HEK293 (cell line): ENCODE results near the gene LRP8.

Source experiments
- CTCF ChIA-PET: fragments of 350-600 bp; formaldehyde crosslinking; extraction: SDS; loops from one replicate; lab custom pipeline; 2021; ENCODE audit warnings: antibody characterized with exemption; lab: Yijun Ruan, JAX
- POLR2A ChIA-PET: fragments of 300-600 bp; formaldehyde crosslinking; extraction: SDS; loops from one replicate; lab custom pipeline; 2020; ENCODE audit warnings: antibody characterized with exemption, inconsistent platforms; lab: Yijun Ruan, JAX
- H3K27ac ChIP-seq: fragments of 200-500 bp; sonication (Bioruptor generic); 2 replicates; pipeline ENCODE4 v1.5.1; 2014; ENCODE audit warnings: low read depth, low read length, control low read depth, inconsistent platforms; ENCODE audit errors: extremely low read depth
- H3K36me3 ChIP-seq, 2 experiments: fragments of 200-500 bp in 1 of 2; sonication (Bioruptor generic) in 1 of 2; 1 replicate in 1 of 2; 2 replicates in 1 of 2; pipeline ENCODE4 v1.5.1; 2014 to 2017; ENCODE audit warnings: inconsistent platforms in 2 of 2, low read length in 2 of 2; ENCODE audit not compliant: control insufficient read depth in 2 of 2, insufficient read depth in 1 of 2
- H3K4me1 ChIP-seq: fragments of 200-500 bp; sonication (Bioruptor generic); 2 replicates; pipeline ENCODE4 v1.5.1; 2014; ENCODE audit warnings: mild to moderate bottlenecking, low read length, inconsistent platforms; ENCODE audit not compliant: control insufficient read depth, insufficient read depth
- H3K4me3 ChIP-seq: 2 replicates; pipeline ENCODE4 v1.5.1; 2011; ENCODE audit warnings: low read depth, mild to moderate bottlenecking, control low read depth, low read length, moderate library complexity
- H3K9me3 ChIP-seq: fragments of 200-500 bp; sonication (Bioruptor generic); 2 replicates; pipeline ENCODE4 v1.5.1; 2014; ENCODE audit warnings: low read depth, low read length, inconsistent platforms; ENCODE audit not compliant: control insufficient read depth, insufficient read depth
- FEZF1 ChIP-seq: fragments of 450-650 bp; formaldehyde crosslinking; IDR thresholded peaks from 2 replicates; pipeline ENCODE4 v1.5.1; 2016; ENCODE audit warnings: missing biosample characterization, missing genetic modification characterization
- KLF17 ChIP-seq: fragments of 450-650 bp; formaldehyde crosslinking; IDR thresholded peaks from 2 replicates; pipeline ENCODE4 v1.5.1; 2016; ENCODE audit warnings: missing biosample characterization, missing genetic modification characterization
- MZF1 ChIP-seq: fragments of 450-650 bp; formaldehyde crosslinking; IDR thresholded peaks from 2 replicates; pipeline ENCODE4 v1.5.1; 2017; ENCODE audit warnings: missing biosample characterization, missing genetic modification characterization, borderline replicate concordance
- OSR2 ChIP-seq: fragments of 450-650 bp; formaldehyde crosslinking; IDR thresholded peaks from 2 replicates; pipeline ENCODE4 v1.5.1; 2016; ENCODE audit warnings: missing biosample characterization, missing genetic modification characterization
- PRDM1 ChIP-seq: fragments of 450-650 bp; formaldehyde crosslinking; IDR thresholded peaks from 2 replicates; pipeline ENCODE4; 2016; ENCODE audit warnings: missing biosample characterization, missing genetic modification characterization
- PRDM10 ChIP-seq: fragments of 450-650 bp; formaldehyde crosslinking; IDR thresholded peaks from 2 replicates; pipeline ENCODE4 v1.5.1; 2016; ENCODE audit warnings: missing biosample characterization, missing genetic modification characterization
- SP7 ChIP-seq: fragments of 450-650 bp; formaldehyde crosslinking; IDR thresholded peaks from 2 replicates; pipeline ENCODE4 v1.5.1; 2016; ENCODE audit warnings: missing biosample characterization, missing genetic modification characterization
- ZBTB17 ChIP-seq: fragments of 450-650 bp; formaldehyde crosslinking; IDR thresholded peaks from 2 replicates; pipeline ENCODE4 v1.5.1; 2016; ENCODE audit warnings: missing biosample characterization, missing genetic modification characterization
- ZBTB20 ChIP-seq: fragments of 450-650 bp; formaldehyde crosslinking; IDR thresholded peaks from 2 replicates; pipeline ENCODE4 v1.5.1; 2016; ENCODE audit warnings: missing biosample characterization, missing genetic modification characterization
- ZBTB26 ChIP-seq: fragments of 450-650 bp; formaldehyde crosslinking; optimal IDR thresholded peaks from 2 replicates; pipeline ENCODE3; 2016; ENCODE audit warnings: missing biosample characterization, mild to moderate bottlenecking, missing genetic modification characterization
- ZFHX2 ChIP-seq: fragments of 450-650 bp; formaldehyde crosslinking; conservative IDR thresholded peaks from 2 replicates; pipeline ENCODE4 v1.5.1; 2016; ENCODE audit warnings: missing biosample characterization, missing genetic modification characterization
- ZFP37 ChIP-seq: fragments of 450-650 bp; formaldehyde crosslinking; IDR thresholded peaks from 2 replicates; pipeline ENCODE4 v1.5.1; 2016; ENCODE audit warnings: missing biosample characterization, missing genetic modification characterization
- ZNF140 ChIP-seq: fragments of 450-650 bp; formaldehyde crosslinking; IDR thresholded peaks from 2 replicates; pipeline ENCODE4 v1.5.1; 2016; ENCODE audit warnings: missing biosample characterization, missing genetic modification characterization
- ZNF248 ChIP-seq: fragments of 450-650 bp; formaldehyde crosslinking; IDR thresholded peaks from 2 replicates; pipeline ENCODE4 v1.5.1; 2017; ENCODE audit warnings: missing biosample characterization, missing genetic modification characterization
- ZNF473 ChIP-seq: fragments of 450-650 bp; formaldehyde crosslinking; IDR thresholded peaks from 2 replicates; pipeline ENCODE4 v1.5.1; 2017; ENCODE audit warnings: missing biosample characterization, missing genetic modification characterization
- ZNF843 ChIP-seq: fragments of 450-650 bp; formaldehyde crosslinking; IDR thresholded peaks from 2 replicates; pipeline ENCODE4 v1.5.1; 2016; ENCODE audit warnings: missing biosample characterization, missing genetic modification characterization

LRP8 gene

GRCh38 chr1:53315456-53316423 lies 12.1 kb downstream of the LRP8 start:
- Histone ChIP-seq H3K36me3 (peaks cover 0 to 9% of the 10 kb centered on the region in 2 experiments; a peak in 1 of 3 replicates), H3K4me1 (no peaks in the 10 kb centered on the region; the same call in 1 of the 2 replicates), H3K27ac (peak overlapping the region; percentile 7; the same call in 1 of the 2 replicates), H3K4me3 (no peak overlapping the region), H3K9me3 (no peaks in the 10 kb centered on the region)
- TF ChIP-seq ZBTB17 (peak; percentile 11; the same call in 1 of the 2 replicates), FEZF1 (no peak), PRDM1 (tag by site-specific recombination) (no peak), ZFHX2 (0 out of 2 replicates have a peak, but pooled peaks have one; percentile 31), OSR2 (tag by site-specific recombination) (peak; percentile 17; the same call in 1 of the 2 replicates), PRDM10 (tag by site-specific recombination) (peak; percentile 80), MZF1 (tag by site-specific recombination) (no peak), ZNF843 (tag by site-specific recombination) (no peak), ZBTB20 (peak; percentile 34; the same call in 1 of the 2 replicates)
- ChIA-PET CTCF (no interaction called here), POLR2A (interaction anchor here (1.0 kb wide), 1 partner anchor 10 kb away, joined by 4 read pairs; no protein-coding TSS in a partner anchor)

GRCh38 chr1:53315046-53315445 lies 12.8 kb downstream of the LRP8 start:
- TF ChIP-seq ZFP37 (tag by site-specific recombination) = no peak
- TF ChIP-seq ZNF473 = no peak
- TF ChIP-seq ZNF248 (tag by site-specific recombination) = no peak
- no peak for TF ChIP-seq ZBTB26
- no peak for TF ChIP-seq ZNF140
- no peak for TF ChIP-seq SP7 (tag by site-specific recombination)
- TF ChIP-seq KLF17 = no peak
- ChIA-PET POLR2A (interaction anchor here (1.0 kb wide), 1 partner anchor 11 kb away, joined by 3 read pairs; no protein-coding TSS in a partner anchor), CTCF (no interaction called here)
- Histone ChIP-seq H3K9me3 (no peaks in the 10 kb centered on the region), H3K36me3 (peaks cover 0 to 9% of the 10 kb centered on the region in 2 experiments; a peak in 1 of 3 replicates), H3K27ac (no peak overlapping the region), H3K4me3 (no peak overlapping the region), H3K4me1 (no peaks in the 10 kb centered on the region; the same call in 1 of the 2 replicates)
